Type B pancreatic cell (in vitro differentiated cells): ENCODE results near the gene WDR31. TPM values are rescaled to one million over a fixed set of nuclear protein-coding genes. Genes with fewer than 3 reads are reported as not detected.

Experiments used
- DNase-seq: peaks from one replicate; pipeline ENCODE4 v3.0.0; 2021; ENCODE audit warnings: mixed read lengths; ENCODE audit not compliant: unreplicated experiment; ENCODE audit errors: extremely low spot score
- H3K27ac Mint-ChIP-seq: 2 replicates; pipeline ENCODE4 v1.8.0; 2021; ENCODE audit warnings: mild to moderate bottlenecking, mixed read lengths
- H3K27me3 Mint-ChIP-seq: 2 replicates; pipeline ENCODE4 v1.8.0; 2021; ENCODE audit warnings: mixed read lengths
- H3K36me3 Mint-ChIP-seq: 2 replicates; pipeline ENCODE4 v1.8.0; 2021; ENCODE audit warnings: mixed read lengths
- H3K4me1 Mint-ChIP-seq: one replicate; pipeline ENCODE4 v1.8.0; 2021; ENCODE audit warnings: mixed read lengths; ENCODE audit not compliant: unreplicated experiment
- H3K4me3 Mint-ChIP-seq: 2 replicates; pipeline ENCODE4 v1.8.0; 2021; ENCODE audit warnings: mild to moderate bottlenecking, mixed read lengths
- H3K9me3 Mint-ChIP-seq: 2 replicates; pipeline ENCODE4 v1.8.0; 2021; ENCODE audit warnings: mixed read lengths
- total RNA-seq: library from RNA; stranded (reverse); gene quantifications from 2 replicates; pipeline ENCODE4 v1.2.1, GENCODE V29; 2021; ENCODE audit warnings: low replicate concordance
- TF ChIP-seq, protein P1 (sequence below): fragments of 200-600 bp; sonication (generic); conservative IDR thresholded peaks from 2 replicates; pipeline ENCODE4 v1.5.0; 2021; ENCODE audit warnings: antibody characterized with exemption, mild to moderate bottlenecking

The WDR31 gene
- total RNA-seq, 1 donor from 2014 or later: 6.7 TPM

DNA sequence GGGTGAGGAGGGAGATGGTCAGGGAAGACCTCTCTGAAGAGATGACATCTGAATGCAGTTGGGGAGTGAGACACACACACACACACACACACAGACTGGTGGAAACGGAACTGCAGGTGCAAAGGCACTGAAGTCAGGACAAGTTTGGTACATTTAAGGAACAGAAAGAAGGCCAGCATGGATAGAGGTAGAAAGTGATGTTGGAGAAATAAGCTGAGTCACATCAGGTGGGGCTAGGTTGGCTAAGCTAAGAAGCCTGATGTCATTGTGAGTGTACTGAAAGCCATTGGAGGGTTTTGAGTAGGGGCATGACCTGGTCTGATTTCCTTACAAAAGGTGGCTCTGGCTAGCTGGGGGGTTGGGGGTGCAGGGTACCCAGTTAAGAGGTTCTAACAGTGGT lies 12.3 kb upstream of the WDR31 start:
- peaks cover 9% of the 10 kb centered on the region for H3K36me3 Mint-ChIP-seq
- no peak overlapping the region for H3K27ac Mint-ChIP-seq
- H3K4me1 Mint-ChIP-seq: no peaks in the 10 kb centered on the region
- TF ChIP-seq, protein P1, sequence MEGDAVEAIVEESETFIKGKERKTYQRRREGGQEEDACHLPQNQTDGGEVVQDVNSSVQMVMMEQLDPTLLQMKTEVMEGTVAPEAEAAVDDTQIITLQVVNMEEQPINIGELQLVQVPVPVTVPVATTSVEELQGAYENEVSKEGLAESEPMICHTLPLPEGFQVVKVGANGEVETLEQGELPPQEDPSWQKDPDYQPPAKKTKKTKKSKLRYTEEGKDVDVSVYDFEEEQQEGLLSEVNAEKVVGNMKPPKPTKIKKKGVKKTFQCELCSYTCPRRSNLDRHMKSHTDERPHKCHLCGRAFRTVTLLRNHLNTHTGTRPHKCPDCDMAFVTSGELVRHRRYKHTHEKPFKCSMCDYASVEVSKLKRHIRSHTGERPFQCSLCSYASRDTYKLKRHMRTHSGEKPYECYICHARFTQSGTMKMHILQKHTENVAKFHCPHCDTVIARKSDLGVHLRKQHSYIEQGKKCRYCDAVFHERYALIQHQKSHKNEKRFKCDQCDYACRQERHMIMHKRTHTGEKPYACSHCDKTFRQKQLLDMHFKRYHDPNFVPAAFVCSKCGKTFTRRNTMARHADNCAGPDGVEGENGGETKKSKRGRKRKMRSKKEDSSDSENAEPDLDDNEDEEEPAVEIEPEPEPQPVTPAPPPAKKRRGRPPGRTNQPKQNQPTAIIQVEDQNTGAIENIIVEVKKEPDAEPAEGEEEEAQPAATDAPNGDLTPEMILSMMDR: no peak
- H3K4me3 Mint-ChIP-seq: no peak overlapping the region
- no peaks in the 10 kb centered on the region for H3K9me3 Mint-ChIP-seq
- H3K27me3 Mint-ChIP-seq: peaks cover 69% of the 10 kb centered on the region
- no peak for DNase-seq

DNA sequence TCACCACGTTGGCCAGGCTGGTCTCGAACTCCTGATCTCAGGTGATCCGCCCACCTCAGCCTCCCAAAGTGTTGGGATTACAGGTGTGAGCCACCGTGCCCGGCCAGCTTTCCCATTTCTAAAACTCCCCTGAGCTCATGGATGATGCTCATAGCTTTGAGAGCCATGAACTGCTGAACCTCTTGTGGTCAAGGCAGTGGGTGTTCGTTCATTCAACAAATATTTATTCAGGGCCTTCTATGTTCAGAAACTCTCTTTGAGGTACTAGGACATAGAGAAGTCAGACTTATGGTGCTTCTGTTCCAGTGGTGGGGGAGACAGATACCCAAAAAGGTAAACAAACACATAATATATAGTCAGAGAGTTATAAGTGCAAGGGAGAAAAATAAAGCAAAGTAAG lies 11.9 kb upstream of the WDR31 start:
- H3K27me3 Mint-ChIP-seq: peaks cover 73% of the 10 kb centered on the region
- TF ChIP-seq, protein P1: no peak
- no peak overlapping the region for H3K4me3 Mint-ChIP-seq
- H3K9me3 Mint-ChIP-seq: no peaks in the 10 kb centered on the region
- no peak for DNase-seq
- peaks cover 9% of the 10 kb centered on the region for H3K36me3 Mint-ChIP-seq
- H3K27ac Mint-ChIP-seq: no peak overlapping the region
- H3K4me1 Mint-ChIP-seq: no peaks in the 10 kb centered on the region

DNA sequence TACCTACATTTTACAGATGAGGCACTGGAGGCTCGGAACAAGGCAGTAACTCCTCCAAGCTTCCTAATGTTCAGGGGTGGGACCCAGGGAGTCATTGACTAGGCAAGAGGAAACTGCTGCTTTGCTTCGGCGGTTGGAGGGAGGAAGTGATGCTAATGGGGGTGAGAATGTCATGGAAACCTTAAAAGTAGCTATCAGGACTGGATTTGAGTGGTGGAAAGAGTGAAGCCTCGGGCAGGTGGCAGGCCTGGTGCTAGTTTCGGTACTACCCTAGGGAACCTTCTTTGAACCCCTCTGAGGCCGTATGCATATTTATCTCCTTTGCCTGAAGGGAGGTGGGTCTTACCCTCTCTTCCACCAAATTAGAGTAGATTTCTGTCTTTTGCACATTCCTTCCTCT lies 10.9 kb upstream of the WDR31 start:
- Mint-ChIP-seq H3K27me3 (peaks cover 72% of the 10 kb centered on the region), H3K27ac (peak overlapping the region; percentile 6), H3K36me3 (peaks cover 5% of the 10 kb centered on the region), H3K4me1 (no peaks in the 10 kb centered on the region), H3K9me3 (no peaks in the 10 kb centered on the region), H3K4me3 (peak overlapping the region; percentile 87)
- TF ChIP-seq, protein P1: no peak
- DNase-seq: no peak

DNA sequence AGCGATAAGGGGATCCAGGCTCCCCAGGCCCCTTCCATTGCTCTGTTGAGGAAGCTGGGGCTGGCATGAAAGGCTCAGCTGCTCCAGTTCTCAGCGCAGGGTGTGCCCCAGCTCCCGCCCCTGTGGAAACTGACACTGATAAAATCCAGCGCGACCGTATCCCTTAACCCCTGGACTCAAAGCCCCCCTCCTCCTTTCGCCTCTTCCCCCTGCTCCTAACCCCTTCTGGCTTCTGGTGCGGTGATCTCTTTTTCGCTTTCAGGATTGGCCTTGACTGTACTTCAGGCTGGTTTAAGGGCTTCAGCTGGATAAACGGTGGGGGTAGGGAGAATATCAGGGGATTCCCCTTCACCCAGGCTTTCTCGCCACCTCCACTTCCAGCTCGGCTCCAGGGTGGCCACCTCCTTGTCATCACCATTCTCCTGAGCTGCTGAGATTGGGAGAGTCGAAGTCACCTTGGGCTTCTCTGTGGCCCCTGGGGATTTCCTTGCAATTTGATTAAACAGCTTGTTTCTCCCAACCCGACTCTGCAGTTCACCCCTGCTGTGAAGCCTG lies 10.1 kb upstream of the WDR31 start:
- peak overlapping the region; percentile 87 for H3K4me3 Mint-ChIP-seq
- no peaks in the 10 kb centered on the region for H3K4me1 Mint-ChIP-seq
- H3K9me3 Mint-ChIP-seq: no peaks in the 10 kb centered on the region
- peaks cover 71% of the 10 kb centered on the region for H3K27me3 Mint-ChIP-seq
- TF ChIP-seq, protein P1: no peak
- H3K27ac Mint-ChIP-seq: peak overlapping the region; percentile 70
- no peak for DNase-seq
- H3K36me3 Mint-ChIP-seq: peaks cover 5% of the 10 kb centered on the region

DNA sequence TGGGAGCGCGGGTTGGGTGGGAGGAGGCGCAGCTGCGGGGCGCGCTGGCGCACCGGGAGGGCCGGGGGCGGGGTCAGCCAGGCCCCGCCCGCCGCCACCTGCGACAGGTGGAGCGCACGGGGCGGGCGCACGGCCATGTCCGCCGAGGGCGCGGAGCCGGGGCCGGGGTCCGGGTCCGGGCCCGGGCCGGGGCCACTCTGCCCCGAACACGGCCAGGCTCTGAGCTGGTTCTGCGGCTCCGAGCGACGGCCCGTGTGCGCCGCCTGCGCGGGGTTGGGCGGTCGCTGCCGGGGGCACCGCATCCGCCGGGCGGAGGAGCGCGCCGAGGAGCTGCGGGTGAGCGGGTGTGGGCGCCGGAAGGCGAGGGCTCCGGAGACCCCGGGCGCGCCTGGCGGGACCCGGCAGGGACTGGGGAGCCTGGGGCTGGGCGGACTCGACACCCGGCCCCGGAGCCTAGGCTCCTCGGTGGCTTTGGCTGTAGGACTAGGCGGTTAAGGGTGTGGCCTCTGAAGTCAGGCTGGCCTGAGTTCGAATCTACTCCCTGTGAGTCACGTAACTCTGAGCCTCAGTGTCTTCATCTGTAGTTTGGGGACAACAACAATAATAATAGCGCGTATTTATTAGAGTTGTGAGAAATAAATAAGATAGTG lies 9.5 kb upstream of the WDR31 start, which contains the start of gene BSPRY:
Gene BSPRY (plus strand): TSS at position 97 of the 650 bp plus-strand sequence. CDS start 39 bp downstream, at position 136.
- peak within 1 kb of the TSS; percentile 72 for H3K27ac Mint-ChIP-seq
- H3K36me3 Mint-ChIP-seq: peaks cover 5% of the 10 kb centered on the region
- no peak for DNase-seq
- TF ChIP-seq, protein P1: no peak
- H3K4me3 Mint-ChIP-seq: peak within 1 kb of the TSS; percentile 87
- no peaks in the 10 kb centered on the region for H3K4me1 Mint-ChIP-seq
- H3K27me3 Mint-ChIP-seq: peaks cover 67% of the 10 kb centered on the region
- H3K9me3 Mint-ChIP-seq: no peaks in the 10 kb centered on the region
